Nephron progenitor cell (in vitro differentiated cells): ENCODE measurements around the gene LYZL1.

Experiments
- DNase-seq: peaks from one replicate; pipeline ENCODE4 v3.0.0; 2021
- H3K27ac Mint-ChIP-seq: 2 replicates; pipeline ENCODE4 v1.8.0; 2021; ENCODE audit warnings: mild to moderate bottlenecking, moderate library complexity, mixed read lengths
- H3K27me3 Mint-ChIP-seq: 2 replicates; pipeline ENCODE4 v1.8.0; 2021; ENCODE audit warnings: mild to moderate bottlenecking, low read depth, mixed read lengths; ENCODE audit not compliant: poor library complexity
- H3K36me3 Mint-ChIP-seq: 2 replicates; pipeline ENCODE4 v1.8.0; 2021; ENCODE audit warnings: low read depth, mixed read lengths
- H3K4me1 Mint-ChIP-seq: 2 replicates; pipeline ENCODE4 v1.8.0; 2021; ENCODE audit warnings: mixed read lengths
- H3K4me3 Mint-ChIP-seq: 2 replicates; pipeline ENCODE4 v1.8.0; 2021; ENCODE audit warnings: mild to moderate bottlenecking, moderate library complexity, mixed read lengths
- H3K9me3 Mint-ChIP-seq: 2 replicates; pipeline ENCODE4 v1.8.0; 2021; ENCODE audit warnings: mild to moderate bottlenecking, moderate library complexity, mixed read lengths
- TF ChIP-seq, protein P1 (sequence below): fragments of 200-600 bp; sonication (generic); IDR thresholded peaks from 2 replicates; pipeline ENCODE4 v1.5.0; 2021; ENCODE audit warnings: antibody characterized with exemption

Gene LYZL1

GRCh38 chr10:29345910-29346209, 57.0 kb downstream of the LYZL1 start:
- Mint-ChIP-seq H3K36me3 (peaks cover 10% of the 10 kb centered on the region), H3K27me3 (peaks cover 27% of the 10 kb centered on the region), H3K9me3 (peaks cover 24% of the 10 kb centered on the region), H3K4me1 (peaks cover 31% of the 10 kb centered on the region), H3K27ac (no peak overlapping the region), H3K4me3 (no peak overlapping the region)
- no peak for DNase-seq
- TF ChIP-seq, protein P1, sequence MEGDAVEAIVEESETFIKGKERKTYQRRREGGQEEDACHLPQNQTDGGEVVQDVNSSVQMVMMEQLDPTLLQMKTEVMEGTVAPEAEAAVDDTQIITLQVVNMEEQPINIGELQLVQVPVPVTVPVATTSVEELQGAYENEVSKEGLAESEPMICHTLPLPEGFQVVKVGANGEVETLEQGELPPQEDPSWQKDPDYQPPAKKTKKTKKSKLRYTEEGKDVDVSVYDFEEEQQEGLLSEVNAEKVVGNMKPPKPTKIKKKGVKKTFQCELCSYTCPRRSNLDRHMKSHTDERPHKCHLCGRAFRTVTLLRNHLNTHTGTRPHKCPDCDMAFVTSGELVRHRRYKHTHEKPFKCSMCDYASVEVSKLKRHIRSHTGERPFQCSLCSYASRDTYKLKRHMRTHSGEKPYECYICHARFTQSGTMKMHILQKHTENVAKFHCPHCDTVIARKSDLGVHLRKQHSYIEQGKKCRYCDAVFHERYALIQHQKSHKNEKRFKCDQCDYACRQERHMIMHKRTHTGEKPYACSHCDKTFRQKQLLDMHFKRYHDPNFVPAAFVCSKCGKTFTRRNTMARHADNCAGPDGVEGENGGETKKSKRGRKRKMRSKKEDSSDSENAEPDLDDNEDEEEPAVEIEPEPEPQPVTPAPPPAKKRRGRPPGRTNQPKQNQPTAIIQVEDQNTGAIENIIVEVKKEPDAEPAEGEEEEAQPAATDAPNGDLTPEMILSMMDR = no peak

DNA sequence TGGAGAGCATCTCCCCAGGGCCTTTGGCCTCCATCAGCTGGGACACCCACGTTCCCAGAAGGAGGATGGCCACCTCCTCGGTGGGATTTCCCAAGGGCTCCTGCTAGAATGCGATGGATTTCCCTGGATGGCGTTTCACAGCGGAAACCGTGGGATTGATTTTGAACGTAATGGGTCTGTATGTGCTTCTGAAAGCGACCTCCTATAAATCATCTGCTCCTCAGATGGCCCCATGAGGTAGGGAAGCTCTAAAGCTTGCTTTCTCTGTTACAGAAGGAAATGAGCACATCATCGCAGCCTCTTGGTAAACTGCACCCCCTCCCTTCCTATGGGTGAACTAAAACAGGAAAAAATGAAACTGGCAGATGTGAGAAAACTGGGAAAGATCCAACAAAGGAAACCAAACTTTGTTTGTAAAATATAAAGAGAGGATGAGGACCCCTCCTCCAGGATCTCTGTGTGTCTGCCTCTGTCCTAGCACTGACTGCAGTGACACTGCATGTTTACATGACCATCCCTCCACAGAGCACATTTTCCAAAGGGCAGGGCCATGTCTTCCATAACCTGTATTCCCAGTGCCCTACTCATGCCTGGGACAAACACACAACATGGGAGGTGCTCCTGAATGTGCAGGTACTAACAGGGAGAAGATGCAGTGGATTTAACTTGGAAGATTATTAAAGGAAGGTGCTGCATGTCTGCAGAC, 57.6 kb downstream of the LYZL1 start:
- Mint-ChIP-seq H3K4me3 (no peak overlapping the region), H3K9me3 (peaks cover 22% of the 10 kb centered on the region), H3K27me3 (peaks cover 27% of the 10 kb centered on the region), H3K4me1 (peaks cover 31% of the 10 kb centered on the region), H3K36me3 (peaks cover 10% of the 10 kb centered on the region), H3K27ac (no peak overlapping the region)
- TF ChIP-seq, protein P1 = no peak
- DNase-seq = no peak

GRCh38 chr10:29348836-29349235, 60.0 kb downstream of the LYZL1 start:
- Mint-ChIP-seq H3K4me3 (no peak overlapping the region), H3K9me3 (no peaks in the 10 kb centered on the region), H3K27ac (no peak overlapping the region), H3K4me1 (peaks cover 30% of the 10 kb centered on the region), H3K36me3 (no peaks in the 10 kb centered on the region), H3K27me3 (peaks cover 23% of the 10 kb centered on the region)
- no peak for DNase-seq
- TF ChIP-seq, protein P1 = no peak

DNA sequence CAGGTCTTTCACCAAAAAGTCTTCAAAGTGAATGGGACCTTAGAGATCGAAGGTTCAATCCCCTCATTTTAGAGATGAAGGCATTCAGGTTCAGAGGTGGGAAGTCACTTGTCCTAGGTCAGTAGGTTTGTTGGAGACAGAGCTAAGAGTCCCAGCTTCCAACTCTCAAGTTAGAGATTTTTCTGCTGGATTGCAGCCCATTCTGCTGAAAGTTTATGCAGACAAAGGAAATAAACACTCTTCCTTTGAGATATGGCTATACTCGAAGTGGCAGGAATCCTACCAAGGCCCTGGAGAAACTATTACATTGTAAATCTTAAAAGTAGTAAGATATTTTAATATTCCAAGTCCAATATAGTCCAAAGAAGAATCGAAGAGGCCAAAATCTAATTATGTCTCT, 64.4 kb downstream of the LYZL1 start:
- Mint-ChIP-seq H3K36me3 (no peaks in the 10 kb centered on the region), H3K27ac (no peak overlapping the region), H3K4me3 (no peak overlapping the region), H3K9me3 (no peaks in the 10 kb centered on the region), H3K27me3 (peaks cover 19% of the 10 kb centered on the region), H3K4me1 (peaks cover 6% of the 10 kb centered on the region)
- TF ChIP-seq, protein P1 = no peak
- no peak for DNase-seq

DNA sequence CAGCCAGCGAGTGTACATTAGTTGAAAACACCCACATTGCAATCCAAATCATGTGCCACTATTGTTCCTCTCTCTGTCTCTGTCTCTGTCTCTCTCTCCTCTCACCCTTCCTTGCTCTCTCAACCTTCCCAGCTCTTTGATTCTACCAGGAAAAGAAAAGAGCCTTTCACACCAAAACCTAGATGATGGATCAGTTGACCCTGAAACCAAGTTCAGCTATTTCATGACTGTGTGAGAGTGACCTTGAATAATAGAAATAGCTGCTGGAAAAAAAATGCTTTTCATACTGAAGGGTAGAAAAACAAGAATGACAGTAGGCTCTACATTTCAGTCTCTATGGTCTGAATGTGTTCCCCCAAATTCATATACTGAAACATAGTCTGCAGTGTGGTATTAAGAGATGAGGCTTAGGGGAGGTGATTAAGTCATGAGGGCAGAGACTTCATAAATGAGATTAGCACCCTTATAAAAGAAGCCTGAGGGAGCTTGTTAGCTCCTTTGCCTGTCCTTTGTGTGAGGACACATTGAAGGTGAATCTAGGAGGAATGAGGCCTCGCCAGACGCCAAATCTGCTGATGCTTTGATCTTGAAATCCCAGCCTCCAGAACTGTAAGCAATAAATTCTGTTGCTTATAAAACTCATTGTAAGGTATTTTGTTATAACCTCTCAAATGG, 65.2 kb downstream of the LYZL1 start:
- Mint-ChIP-seq H3K9me3 (no peaks in the 10 kb centered on the region), H3K27ac (peak overlapping the region; percentile 23), H3K36me3 (no peaks in the 10 kb centered on the region), H3K27me3 (peaks cover 14% of the 10 kb centered on the region), H3K4me3 (no peak overlapping the region), H3K4me1 (peaks cover 9% of the 10 kb centered on the region)
- TF ChIP-seq, protein P1 = no peak
- no peak for DNase-seq
